Measurements from ENCODE around the gene SNRNP40. TPM values are rescaled to one million over a fixed set of nuclear protein-coding genes. Genes with fewer than 3 reads are reported as not detected.

The SNRNP40 gene
- total RNA-seq, 1 donor from 2014 or later, result 32.3 TPM

GRCh38 chr1:31327381-31327780, 30.8 kb upstream of the SNRNP40 start:
- Mint-ChIP-seq H3K36me3 (ENCODE audit: low read depth) (peaks cover 4% of the 10 kb centered on the region), H3K4me3 (ENCODE audit: unreplicated experiment) (no peak overlapping the region), H3K27ac (ENCODE audit: unreplicated experiment) (no peak overlapping the region), H3K27me3 (ENCODE audit: low read depth) (no peaks in the 10 kb centered on the region), H3K9me3 (ENCODE audit: low read depth) (no peaks in the 10 kb centered on the region), H3K4me1 (ENCODE audit: low read depth) (no peaks in the 10 kb centered on the region)
- no peak for DNase-seq (ENCODE audit: low spot score)
- no peak for TF ChIP-seq CTCF (IDR thresholded peaks at IDR 0.05)

GRCh38 chr1:31326461-31326860, 29.9 kb upstream of the SNRNP40 start:
- no peak for DNase-seq (ENCODE audit: low spot score)
- H3K27me3 Mint-ChIP-seq (ENCODE audit: low read depth), result no peaks in the 10 kb centered on the region
- no peak for TF ChIP-seq CTCF (IDR thresholded peaks at IDR 0.05)

GRCh38 chr1:31324992-31325391, 28.4 kb upstream of the SNRNP40 start:
- Mint-ChIP-seq H3K4me3 (ENCODE audit: unreplicated experiment) (no peak overlapping the region), H3K27ac (ENCODE audit: unreplicated experiment) (no peak overlapping the region), H3K4me1 (ENCODE audit: low read depth) (no peaks in the 10 kb centered on the region), H3K9me3 (ENCODE audit: low read depth) (no peaks in the 10 kb centered on the region), H3K27me3 (ENCODE audit: low read depth) (no peaks in the 10 kb centered on the region), H3K36me3 (ENCODE audit: low read depth) (peaks cover 13% of the 10 kb centered on the region)
- no peak for TF ChIP-seq CTCF (IDR thresholded peaks at IDR 0.05)
- DNase-seq (ENCODE audit: low spot score), result no peak

More at GRCh38 chr1:31326461-31326860, 29.9 kb upstream of the SNRNP40 start:
- Mint-ChIP-seq H3K4me1 (ENCODE audit: low read depth) (no peaks in the 10 kb centered on the region), H3K4me3 (ENCODE audit: unreplicated experiment) (no peak overlapping the region), H3K27ac (ENCODE audit: unreplicated experiment) (no peak overlapping the region), H3K9me3 (ENCODE audit: low read depth) (no peaks in the 10 kb centered on the region), H3K36me3 (ENCODE audit: low read depth) (peaks cover 4% of the 10 kb centered on the region)

GRCh38 chr1:31324093-31324492, 27.5 kb upstream of the SNRNP40 start:
- no peak for DNase-seq (ENCODE audit: low spot score)
- Mint-ChIP-seq H3K4me1 (ENCODE audit: low read depth) (no peaks in the 10 kb centered on the region), H3K4me3 (ENCODE audit: unreplicated experiment) (no peak overlapping the region), H3K36me3 (ENCODE audit: low read depth) (peaks cover 19% of the 10 kb centered on the region), H3K27ac (ENCODE audit: unreplicated experiment) (no peak overlapping the region), H3K9me3 (ENCODE audit: low read depth) (no peaks in the 10 kb centered on the region), H3K27me3 (ENCODE audit: low read depth) (no peaks in the 10 kb centered on the region)
- no peak for TF ChIP-seq CTCF (IDR thresholded peaks at IDR 0.05)

GRCh38 chr1:31318146-31318545, 21.6 kb upstream of the SNRNP40 start:
- Mint-ChIP-seq H3K4me3 (ENCODE audit: unreplicated experiment) (no peak overlapping the region), H3K27me3 (ENCODE audit: low read depth) (no peaks in the 10 kb centered on the region), H3K27ac (ENCODE audit: unreplicated experiment) (no peak overlapping the region), H3K4me1 (ENCODE audit: low read depth) (no peaks in the 10 kb centered on the region), H3K9me3 (ENCODE audit: low read depth) (no peaks in the 10 kb centered on the region), H3K36me3 (ENCODE audit: low read depth) (peaks cover 35% of the 10 kb centered on the region)
- no peak for TF ChIP-seq CTCF (IDR thresholded peaks at IDR 0.05)
- no peak for DNase-seq (ENCODE audit: low spot score)
